Fibroblast of mammary gland (primary cell): ENCODE measurements around the gene KBTBD6.
A peak's percentile ranks its signal among the peaks of the same experiment; 100 is the strongest.

Source experiments
- DNase-seq: peaks from one replicate; pipeline ENCODE4 v3.0.0-alpha.2; 2010; ENCODE audit warnings: low read depth
- H3K4me3 ChIP-seq: 2 replicates; pipeline ENCODE4 v1.5.1; 2011; ENCODE audit warnings: low read depth, mild to moderate bottlenecking, low read length, moderate library complexity; ENCODE audit not compliant: control insufficient read depth
- TF ChIP-seq, protein P1 (sequence below): conservative IDR thresholded peaks from 2 replicates; pipeline ENCODE4 v1.5.1; 2011; ENCODE audit warnings: low read depth, low read length, inconsistent platforms; ENCODE audit not compliant: control insufficient read depth, insufficient read depth

Gene KBTBD6

DNA sequence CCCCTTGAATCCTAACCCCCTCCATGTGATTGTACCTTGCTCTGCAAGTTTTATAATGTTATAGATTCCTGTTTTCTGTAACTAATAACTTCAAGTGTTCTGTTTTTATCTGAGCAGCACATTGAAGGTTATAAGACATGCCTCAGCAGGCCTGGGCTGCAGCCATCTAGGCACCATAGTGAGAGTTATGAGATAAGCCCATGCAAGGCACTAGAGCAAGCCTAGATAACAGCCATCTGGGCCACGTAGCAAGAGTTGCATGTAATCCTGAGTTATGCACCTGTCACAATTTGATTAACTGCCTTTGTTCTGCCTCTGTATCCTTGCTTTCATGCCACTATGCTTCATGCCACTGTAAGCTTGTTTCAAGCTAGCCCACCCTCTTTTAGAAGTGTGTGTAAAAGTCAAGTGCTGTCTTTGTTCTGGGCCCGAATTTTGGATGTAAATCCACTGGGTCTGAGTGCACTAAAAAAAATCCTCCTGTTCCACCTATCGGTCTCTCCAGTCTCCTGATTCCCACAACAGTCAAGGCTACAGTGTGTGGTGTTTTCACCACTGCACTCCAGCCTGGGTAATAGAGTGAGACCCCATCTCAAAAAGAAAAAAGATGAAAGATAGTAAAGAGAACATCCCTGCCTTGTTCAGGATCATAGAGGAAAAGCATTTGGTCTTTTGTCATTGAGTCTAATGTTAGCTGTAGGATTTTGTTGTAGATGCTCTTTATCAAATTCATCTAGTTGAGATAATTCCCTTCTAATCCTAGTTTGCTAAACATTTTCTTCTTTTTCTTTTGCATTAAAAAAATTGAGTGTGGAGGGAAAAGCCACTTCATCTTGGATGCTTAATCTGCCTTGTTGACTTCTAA is 16.0 kb upstream of the KBTBD6 start:
- DNase-seq = no peak

DNA sequence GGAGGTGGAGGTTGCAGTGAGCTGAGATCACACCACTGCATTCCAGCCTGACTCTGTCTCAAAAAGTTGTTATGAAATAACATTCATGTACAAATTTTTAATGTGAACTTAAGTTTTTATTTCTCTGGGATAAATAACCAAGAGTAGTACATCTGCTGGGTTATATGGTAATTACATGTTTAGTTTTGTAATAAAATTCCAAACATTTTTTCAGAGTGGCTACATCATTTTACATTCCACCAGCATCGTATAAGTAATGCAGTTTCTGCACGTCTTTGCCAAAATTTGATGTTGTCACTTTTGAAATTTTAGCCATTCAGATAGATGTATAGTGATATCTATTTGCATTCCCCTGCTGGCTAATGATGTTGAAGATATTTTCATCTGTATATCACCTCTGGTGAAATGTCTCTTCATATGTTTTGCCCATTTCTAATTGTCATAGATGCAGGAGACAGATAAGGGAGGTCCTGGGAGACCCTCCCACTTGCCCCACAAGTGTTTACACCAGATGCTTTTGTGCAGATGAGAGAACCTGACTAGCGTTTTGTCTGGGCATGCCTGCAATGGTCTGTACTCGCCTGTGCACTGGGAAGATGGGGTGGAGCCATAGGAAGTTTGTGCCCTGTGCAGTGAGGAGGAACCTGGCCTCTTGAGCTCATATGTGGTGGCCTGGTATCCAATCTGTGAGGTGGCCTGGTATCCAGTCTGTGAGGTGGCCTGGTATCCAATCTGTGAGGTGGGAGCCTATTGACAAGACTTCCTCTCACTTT is 12.7 kb upstream of the KBTBD6 start:
- peak; percentile 18 for DNase-seq
- no peak overlapping the region for H3K4me3 ChIP-seq

More for the DNA sequence above, 16.0 kb upstream of the KBTBD6 start:
- TF ChIP-seq, protein P1, sequence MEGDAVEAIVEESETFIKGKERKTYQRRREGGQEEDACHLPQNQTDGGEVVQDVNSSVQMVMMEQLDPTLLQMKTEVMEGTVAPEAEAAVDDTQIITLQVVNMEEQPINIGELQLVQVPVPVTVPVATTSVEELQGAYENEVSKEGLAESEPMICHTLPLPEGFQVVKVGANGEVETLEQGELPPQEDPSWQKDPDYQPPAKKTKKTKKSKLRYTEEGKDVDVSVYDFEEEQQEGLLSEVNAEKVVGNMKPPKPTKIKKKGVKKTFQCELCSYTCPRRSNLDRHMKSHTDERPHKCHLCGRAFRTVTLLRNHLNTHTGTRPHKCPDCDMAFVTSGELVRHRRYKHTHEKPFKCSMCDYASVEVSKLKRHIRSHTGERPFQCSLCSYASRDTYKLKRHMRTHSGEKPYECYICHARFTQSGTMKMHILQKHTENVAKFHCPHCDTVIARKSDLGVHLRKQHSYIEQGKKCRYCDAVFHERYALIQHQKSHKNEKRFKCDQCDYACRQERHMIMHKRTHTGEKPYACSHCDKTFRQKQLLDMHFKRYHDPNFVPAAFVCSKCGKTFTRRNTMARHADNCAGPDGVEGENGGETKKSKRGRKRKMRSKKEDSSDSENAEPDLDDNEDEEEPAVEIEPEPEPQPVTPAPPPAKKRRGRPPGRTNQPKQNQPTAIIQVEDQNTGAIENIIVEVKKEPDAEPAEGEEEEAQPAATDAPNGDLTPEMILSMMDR = no peak
- no peak overlapping the region for H3K4me3 ChIP-seq

GRCh38 chr13:41144576-41144975 is 12.0 kb upstream of the KBTBD6 start:
- no peak overlapping the region for H3K4me3 ChIP-seq
- TF ChIP-seq, protein P1 = no peak
- DNase-seq = no peak

More for the DNA sequence above, 12.7 kb upstream of the KBTBD6 start:
- TF ChIP-seq, protein P1 = no peak

- no peak overlapping the region for H3K4me3 ChIP-seq
These were observed 6.8 kb upstream of the KBTBD6 start for GRCh38 chr13:41139296-41139966.

DNA sequence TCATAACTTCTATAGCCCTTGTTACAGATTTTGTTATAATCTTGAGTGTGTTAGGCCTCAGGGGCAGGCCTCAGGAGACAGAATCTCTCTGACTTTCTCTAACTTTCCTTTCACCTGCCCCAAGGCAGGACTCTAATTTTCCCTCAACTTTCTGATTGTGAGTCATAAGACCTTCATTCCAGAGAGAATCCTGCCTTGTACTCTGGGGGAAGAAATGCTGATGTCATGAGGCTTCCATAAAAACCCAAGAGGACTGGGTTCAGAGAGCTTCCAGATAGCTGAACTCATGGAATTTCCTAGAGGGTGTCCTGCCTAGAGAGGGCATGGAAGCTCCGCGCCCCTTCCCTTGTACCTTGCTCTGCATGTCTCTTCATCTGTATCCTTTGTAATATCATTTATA is 5.3 kb upstream of the KBTBD6 start:
- peak; percentile 71 for DNase-seq
- TF ChIP-seq, protein P1 = no peak
- no peak overlapping the region for H3K4me3 ChIP-seq

More at GRCh38 chr13:41139296-41139966, 6.8 kb upstream of the KBTBD6 start:
- DNase-seq = peak; percentile 55
- TF ChIP-seq, protein P1 = no peak

- H3K4me3 ChIP-seq = no peak overlapping the region
- no peak for DNase-seq
- TF ChIP-seq, protein P1 = no peak
These were observed 4.6 kb upstream of the KBTBD6 start for GRCh38 chr13:41137241-41137640.
